DOHH2 (cell line): ENCODE data around the gene TRIM34.
"Not testable (repeated sequence)": the region's sequence is repeated elsewhere in the genome, so short reads cannot be mapped to it uniquely, and the experiment has no call there.

ENCODE experiments used
- CTCF ChIP-seq: fragments of 200-600 bp; sonication (generic); IDR thresholded peaks from one replicate; pipeline ENCODE4 v1.5.1; 2014; ENCODE audit warnings: antibody characterized with exemption, mild to moderate bottlenecking, low read depth, low read length; ENCODE audit not compliant: poor library complexity, severe bottlenecking
- EZH2phosphoT487 ChIP-seq: fragments of 200-600 bp; sonication (generic); IDR thresholded peaks from 2 replicates; pipeline ENCODE4 v1.6.1; 2017; ENCODE audit warnings: borderline replicate concordance, mild to moderate bottlenecking, antibody characterized with exemption, low read length, moderate library complexity, mixed read lengths

- not testable (repeated sequence) for TF ChIP-seq CTCF, EZH2phosphoT487
These were observed 58.8 kb downstream of the TRIM34 start for GRCh38 chr11:5683620-5684019.
